ENCODE data around the gene LPIN2.

Gene LPIN2

DNA sequence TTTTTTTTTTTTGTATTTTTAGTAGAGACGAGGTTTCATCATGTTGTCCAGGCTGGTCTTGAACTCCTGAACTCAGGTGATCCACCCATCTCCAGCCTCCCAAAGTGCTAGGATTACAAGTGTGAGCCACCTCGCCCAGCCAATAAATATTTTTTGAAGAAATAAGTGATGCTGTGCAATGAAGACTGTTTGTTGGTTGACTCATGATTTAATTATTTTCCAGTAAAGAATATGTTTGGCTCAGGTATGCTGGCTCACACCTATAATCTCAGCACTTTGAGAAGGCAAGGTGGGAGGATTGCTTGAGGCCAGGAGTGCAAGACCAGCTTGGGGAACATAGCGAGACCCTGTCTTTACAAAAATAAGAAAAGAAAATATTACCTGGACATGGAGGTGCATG is 41.8 kb upstream of the LPIN2 start:
- no peaks in the 10 kb centered on the region for H3K27me3 ChIP-seq (ENCODE audit: insufficient read depth, poor library complexity, severe bottlenecking)
- H3K4me3 ChIP-seq (replicated peaks; ENCODE audit: insufficient read depth, low read length) = no peak overlapping the region
- H3K27ac ChIP-seq (replicated peaks) = no peak overlapping the region
- no peak for DNase-seq (ENCODE audit: low read depth in 1 of 2, low spot score in 1 of 2)
- TF ChIP-seq GABPA (IDR thresholded peaks at IDR 0.05; ENCODE audit: low read depth) (no peak), SPI1 (IDR thresholded peaks at IDR 0.05; ENCODE audit: borderline replicate concordance, low read depth) (no peak), POLR2AphosphoS5 (IDR thresholded peaks at IDR 0.05; ENCODE audit: low read depth) (no peak)
- TF ChIP-seq, protein P1, sequence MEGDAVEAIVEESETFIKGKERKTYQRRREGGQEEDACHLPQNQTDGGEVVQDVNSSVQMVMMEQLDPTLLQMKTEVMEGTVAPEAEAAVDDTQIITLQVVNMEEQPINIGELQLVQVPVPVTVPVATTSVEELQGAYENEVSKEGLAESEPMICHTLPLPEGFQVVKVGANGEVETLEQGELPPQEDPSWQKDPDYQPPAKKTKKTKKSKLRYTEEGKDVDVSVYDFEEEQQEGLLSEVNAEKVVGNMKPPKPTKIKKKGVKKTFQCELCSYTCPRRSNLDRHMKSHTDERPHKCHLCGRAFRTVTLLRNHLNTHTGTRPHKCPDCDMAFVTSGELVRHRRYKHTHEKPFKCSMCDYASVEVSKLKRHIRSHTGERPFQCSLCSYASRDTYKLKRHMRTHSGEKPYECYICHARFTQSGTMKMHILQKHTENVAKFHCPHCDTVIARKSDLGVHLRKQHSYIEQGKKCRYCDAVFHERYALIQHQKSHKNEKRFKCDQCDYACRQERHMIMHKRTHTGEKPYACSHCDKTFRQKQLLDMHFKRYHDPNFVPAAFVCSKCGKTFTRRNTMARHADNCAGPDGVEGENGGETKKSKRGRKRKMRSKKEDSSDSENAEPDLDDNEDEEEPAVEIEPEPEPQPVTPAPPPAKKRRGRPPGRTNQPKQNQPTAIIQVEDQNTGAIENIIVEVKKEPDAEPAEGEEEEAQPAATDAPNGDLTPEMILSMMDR (IDR thresholded peaks at IDR 0.05; ENCODE audit: insufficient read depth, low read length) = no peak
- TF ChIP-seq, protein P2, sequence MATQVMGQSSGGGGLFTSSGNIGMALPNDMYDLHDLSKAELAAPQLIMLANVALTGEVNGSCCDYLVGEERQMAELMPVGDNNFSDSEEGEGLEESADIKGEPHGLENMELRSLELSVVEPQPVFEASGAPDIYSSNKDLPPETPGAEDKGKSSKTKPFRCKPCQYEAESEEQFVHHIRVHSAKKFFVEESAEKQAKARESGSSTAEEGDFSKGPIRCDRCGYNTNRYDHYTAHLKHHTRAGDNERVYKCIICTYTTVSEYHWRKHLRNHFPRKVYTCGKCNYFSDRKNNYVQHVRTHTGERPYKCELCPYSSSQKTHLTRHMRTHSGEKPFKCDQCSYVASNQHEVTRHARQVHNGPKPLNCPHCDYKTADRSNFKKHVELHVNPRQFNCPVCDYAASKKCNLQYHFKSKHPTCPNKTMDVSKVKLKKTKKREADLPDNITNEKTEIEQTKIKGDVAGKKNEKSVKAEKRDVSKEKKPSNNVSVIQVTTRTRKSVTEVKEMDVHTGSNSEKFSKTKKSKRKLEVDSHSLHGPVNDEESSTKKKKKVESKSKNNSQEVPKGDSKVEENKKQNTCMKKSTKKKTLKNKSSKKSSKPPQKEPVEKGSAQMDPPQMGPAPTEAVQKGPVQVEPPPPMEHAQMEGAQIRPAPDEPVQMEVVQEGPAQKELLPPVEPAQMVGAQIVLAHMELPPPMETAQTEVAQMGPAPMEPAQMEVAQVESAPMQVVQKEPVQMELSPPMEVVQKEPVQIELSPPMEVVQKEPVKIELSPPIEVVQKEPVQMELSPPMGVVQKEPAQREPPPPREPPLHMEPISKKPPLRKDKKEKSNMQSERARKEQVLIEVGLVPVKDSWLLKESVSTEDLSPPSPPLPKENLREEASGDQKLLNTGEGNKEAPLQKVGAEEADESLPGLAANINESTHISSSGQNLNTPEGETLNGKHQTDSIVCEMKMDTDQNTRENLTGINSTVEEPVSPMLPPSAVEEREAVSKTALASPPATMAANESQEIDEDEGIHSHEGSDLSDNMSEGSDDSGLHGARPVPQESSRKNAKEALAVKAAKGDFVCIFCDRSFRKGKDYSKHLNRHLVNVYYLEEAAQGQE (IDR thresholded peaks at IDR 0.05; ENCODE audit: insufficient replicate concordance, low read depth) = no peak

DNA sequence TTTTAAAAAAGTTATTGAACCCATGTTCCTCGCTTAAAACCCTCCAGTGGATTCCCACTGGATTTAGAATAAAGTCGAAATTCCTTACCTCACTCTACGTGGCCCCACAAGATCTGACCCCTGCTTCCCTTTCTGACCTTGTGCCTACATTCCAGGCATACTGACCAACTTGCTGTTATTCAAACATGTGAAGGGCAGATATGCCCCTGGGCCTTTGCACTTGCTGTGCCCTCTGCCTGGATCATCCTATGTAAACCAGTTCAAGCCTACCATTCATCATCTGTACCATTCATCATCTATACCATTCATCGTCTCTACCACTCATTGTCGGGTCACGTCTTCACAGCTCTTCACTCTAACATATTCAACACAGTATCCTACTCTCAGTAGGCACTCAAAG is 41.3 kb upstream of the LPIN2 start:
- no peak for DNase-seq (ENCODE audit: low read depth in 1 of 2, low spot score in 1 of 2)
- no peaks in the 10 kb centered on the region for H3K27me3 ChIP-seq (ENCODE audit: insufficient read depth, poor library complexity, severe bottlenecking)
- no peak overlapping the region for H3K4me3 ChIP-seq (replicated peaks; ENCODE audit: insufficient read depth, low read length)
- H3K27ac ChIP-seq (replicated peaks) = no peak overlapping the region
- TF ChIP-seq, protein P1 (IDR thresholded peaks at IDR 0.05; ENCODE audit: insufficient read depth, low read length) = no peak
- no peak for TF ChIP-seq POLR2AphosphoS5 (IDR thresholded peaks at IDR 0.05; ENCODE audit: low read depth)
- TF ChIP-seq, protein P2 (IDR thresholded peaks at IDR 0.05; ENCODE audit: insufficient replicate concordance, low read depth) = no peak
- no peak for TF ChIP-seq SPI1 (IDR thresholded peaks at IDR 0.05; ENCODE audit: borderline replicate concordance, low read depth)
- no peak for TF ChIP-seq GABPA (IDR thresholded peaks at IDR 0.05; ENCODE audit: low read depth)

- Histone ChIP-seq H3K27me3 (ENCODE audit: insufficient read depth, poor library complexity, severe bottlenecking) (no peaks in the 10 kb centered on the region), H3K4me3 (replicated peaks; ENCODE audit: insufficient read depth, low read length) (no peak overlapping the region), H3K27ac (replicated peaks) (no peak overlapping the region)
- DNase-seq (ENCODE audit: low read depth in 1 of 2, low spot score in 1 of 2) = no peak
- TF ChIP-seq GABPA (IDR thresholded peaks at IDR 0.05; ENCODE audit: low read depth) = no peak
Measured at GRCh38 chr18:3053081-3053480, 40.1 kb upstream of the LPIN2 start.

DNA sequence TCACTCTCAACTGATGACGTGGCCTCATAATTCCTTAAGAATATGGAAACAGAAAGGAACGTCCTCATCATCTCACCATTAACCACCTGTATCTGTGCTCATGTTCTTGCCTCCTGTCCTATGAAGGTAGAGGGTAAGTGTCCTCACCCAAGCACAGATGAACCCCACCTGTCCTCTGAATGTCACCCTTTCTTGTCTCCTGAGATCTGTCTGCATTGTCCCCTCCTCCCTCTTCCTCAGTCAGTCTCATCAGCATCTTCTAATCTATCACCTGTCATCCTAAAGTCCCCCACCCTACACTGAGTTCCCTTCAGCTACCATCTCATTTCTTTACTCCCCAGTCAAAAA is 39.4 kb upstream of the LPIN2 start:
- Histone ChIP-seq H3K27me3 (ENCODE audit: insufficient read depth, poor library complexity, severe bottlenecking) (no peaks in the 10 kb centered on the region), H3K27ac (replicated peaks) (peak overlapping the region; percentile 6; the same call in 1 of the 2 replicates), H3K4me3 (replicated peaks; ENCODE audit: insufficient read depth, low read length) (no peak overlapping the region)
- DNase-seq (ENCODE audit: low read depth in 1 of 2, low spot score in 1 of 2) = no peak
- TF ChIP-seq GABPA (IDR thresholded peaks at IDR 0.05; ENCODE audit: low read depth) (no peak), POLR2AphosphoS5 (IDR thresholded peaks at IDR 0.05; ENCODE audit: low read depth) (no peak), SPI1 (IDR thresholded peaks at IDR 0.05; ENCODE audit: borderline replicate concordance, low read depth) (no peak)
- TF ChIP-seq, protein P1 (IDR thresholded peaks at IDR 0.05; ENCODE audit: insufficient read depth, low read length) = no peak
- TF ChIP-seq, protein P2 (IDR thresholded peaks at IDR 0.05; ENCODE audit: insufficient replicate concordance, low read depth) = no peak

Measured in HL-60 (cell line).